COLO668 (cell line): ENCODE data around the gene HEPH.
"Not testable (repeated sequence)": the region's sequence is repeated elsewhere in the genome, so short reads cannot be mapped to it uniquely, and the experiment has no call there.

Experiments used
- DNase-seq: peaks from one replicate; lab custom pipeline; 2025; ENCODE audit not compliant: unreplicated experiment; lab: John Stamatoyannopoulos, UW

HEPH gene, protein sequence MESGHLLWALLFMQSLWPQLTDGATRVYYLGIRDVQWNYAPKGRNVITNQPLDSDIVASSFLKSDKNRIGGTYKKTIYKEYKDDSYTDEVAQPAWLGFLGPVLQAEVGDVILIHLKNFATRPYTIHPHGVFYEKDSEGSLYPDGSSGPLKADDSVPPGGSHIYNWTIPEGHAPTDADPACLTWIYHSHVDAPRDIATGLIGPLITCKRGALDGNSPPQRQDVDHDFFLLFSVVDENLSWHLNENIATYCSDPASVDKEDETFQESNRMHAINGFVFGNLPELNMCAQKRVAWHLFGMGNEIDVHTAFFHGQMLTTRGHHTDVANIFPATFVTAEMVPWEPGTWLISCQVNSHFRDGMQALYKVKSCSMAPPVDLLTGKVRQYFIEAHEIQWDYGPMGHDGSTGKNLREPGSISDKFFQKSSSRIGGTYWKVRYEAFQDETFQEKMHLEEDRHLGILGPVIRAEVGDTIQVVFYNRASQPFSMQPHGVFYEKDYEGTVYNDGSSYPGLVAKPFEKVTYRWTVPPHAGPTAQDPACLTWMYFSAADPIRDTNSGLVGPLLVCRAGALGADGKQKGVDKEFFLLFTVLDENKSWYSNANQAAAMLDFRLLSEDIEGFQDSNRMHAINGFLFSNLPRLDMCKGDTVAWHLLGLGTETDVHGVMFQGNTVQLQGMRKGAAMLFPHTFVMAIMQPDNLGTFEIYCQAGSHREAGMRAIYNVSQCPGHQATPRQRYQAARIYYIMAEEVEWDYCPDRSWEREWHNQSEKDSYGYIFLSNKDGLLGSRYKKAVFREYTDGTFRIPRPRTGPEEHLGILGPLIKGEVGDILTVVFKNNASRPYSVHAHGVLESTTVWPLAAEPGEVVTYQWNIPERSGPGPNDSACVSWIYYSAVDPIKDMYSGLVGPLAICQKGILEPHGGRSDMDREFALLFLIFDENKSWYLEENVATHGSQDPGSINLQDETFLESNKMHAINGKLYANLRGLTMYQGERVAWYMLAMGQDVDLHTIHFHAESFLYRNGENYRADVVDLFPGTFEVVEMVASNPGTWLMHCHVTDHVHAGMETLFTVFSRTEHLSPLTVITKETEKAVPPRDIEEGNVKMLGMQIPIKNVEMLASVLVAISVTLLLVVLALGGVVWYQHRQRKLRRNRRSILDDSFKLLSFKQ

DNA sequence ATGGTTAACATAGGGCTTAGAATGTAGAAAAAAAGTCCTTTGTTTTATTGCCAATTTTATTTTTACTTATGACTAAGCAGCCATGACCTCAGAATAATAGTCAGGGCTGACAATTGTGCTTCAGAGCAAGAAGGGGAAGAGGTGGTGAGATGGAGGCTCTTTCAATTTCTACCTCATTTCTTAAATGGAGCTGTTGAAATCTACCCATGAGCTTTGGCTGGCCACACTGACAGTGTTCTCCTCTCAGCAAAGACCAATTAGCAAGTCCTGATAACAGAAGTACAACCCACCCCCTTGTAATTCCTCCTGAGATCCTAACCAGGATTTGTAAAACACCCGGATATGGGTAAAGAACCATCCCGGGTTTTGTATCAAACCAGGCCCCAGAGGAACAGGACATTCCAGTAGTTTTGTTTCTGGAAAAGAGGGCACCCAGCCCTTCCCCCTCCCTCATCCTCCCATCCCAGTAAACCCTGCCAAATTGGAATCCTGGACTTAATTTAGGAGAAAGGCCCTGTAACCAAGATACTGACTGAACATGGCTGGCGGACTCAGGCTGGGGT, at the start of gene HEPH:
HEPH (plus strand) TSS at position 399 of the 563 bp plus-strand sequence. CDS start 6,324 bp downstream, outside the sequence.
- no peak for DNase-seq

DNA sequence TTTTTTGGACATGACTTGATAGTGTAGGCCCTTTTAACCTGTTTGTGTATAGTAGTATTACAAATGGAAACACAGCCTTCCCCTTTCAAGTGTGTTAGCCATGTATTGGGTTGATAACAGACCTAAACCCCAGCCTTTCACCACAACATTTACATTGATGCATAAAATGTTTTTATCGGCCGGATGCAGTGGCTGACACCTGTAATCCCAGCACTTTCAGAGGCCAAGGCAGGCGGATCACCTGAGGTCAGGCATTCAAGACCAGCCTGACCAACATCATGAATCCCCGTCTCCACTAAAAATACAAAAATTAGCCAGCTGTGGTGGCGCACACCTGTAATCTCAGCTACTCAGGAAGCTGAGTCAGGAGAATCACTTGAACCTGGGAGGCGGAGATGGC, 45.3 kb upstream of the HEPH start:
- DNase-seq = not testable (repeated sequence)

- DNase-seq = not testable (repeated sequence)
Measured at GRCh38 chrX:66121354-66121753, 42.7 kb upstream of the HEPH start.

DNA sequence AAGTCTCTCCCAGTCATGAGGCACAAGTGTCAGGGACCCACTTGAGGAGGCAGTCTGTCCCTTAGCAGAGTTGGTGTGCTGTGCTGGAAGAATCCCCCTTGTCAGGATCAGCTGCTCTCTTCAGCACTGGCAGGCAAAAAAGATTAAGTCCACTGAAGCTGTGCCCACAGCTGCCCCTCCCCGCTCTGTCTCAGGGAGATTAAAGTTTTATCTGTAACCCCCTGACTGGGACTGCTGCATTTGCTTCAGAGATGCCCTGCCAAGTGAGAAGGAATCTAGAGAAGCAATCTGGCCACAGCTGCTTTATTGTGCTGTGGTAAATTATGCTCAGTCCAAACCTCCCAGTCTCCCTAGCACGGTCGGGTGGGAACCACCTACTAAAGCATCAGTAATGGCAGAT, 37.4 kb upstream of the HEPH start:
- DNase-seq = no peak

DNA sequence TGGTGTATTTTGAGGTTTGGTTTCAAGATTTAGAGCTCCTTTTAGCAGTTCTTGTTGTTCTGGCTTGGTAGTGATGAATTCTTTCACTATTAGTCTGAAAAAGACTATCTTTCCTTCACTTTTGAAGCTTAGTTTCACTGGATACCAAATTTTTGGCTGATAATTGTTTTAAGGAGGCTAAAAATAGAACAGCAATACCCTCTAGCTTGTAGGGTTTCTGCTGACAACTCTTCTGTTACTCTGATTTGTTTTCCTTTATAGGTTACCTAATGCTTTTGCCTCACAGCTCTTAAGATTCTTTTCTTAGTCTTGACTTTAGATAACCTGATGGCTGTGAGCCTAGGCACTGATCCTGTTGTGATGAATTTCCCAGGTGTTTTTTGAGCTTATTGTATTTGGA, 33.6 kb upstream of the HEPH start:
- DNase-seq = no peak

- not testable (repeated sequence) for DNase-seq
Measured at GRCh38 chrX:66135284-66135683, 28.8 kb upstream of the HEPH start.

DNA sequence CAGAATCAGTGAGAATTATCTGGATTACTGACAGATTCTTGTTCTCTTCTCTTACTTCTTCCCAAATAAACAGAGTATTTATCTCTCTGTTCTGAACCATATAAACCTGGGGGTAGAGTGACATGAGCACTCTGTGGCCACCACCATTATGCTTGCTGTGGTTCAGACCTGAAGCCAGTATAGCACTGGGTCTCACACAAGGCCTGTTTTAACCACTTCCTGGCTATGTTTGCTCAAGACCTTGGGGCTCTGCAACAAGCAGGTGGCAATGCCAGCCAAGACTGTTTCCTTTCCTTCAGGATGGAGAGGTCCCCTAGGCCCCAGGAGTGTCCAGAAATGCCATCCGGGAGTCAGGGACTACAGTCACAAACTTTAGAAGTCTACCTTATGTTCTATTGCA, 21.7 kb upstream of the HEPH start:
- DNase-seq = no peak

DNA sequence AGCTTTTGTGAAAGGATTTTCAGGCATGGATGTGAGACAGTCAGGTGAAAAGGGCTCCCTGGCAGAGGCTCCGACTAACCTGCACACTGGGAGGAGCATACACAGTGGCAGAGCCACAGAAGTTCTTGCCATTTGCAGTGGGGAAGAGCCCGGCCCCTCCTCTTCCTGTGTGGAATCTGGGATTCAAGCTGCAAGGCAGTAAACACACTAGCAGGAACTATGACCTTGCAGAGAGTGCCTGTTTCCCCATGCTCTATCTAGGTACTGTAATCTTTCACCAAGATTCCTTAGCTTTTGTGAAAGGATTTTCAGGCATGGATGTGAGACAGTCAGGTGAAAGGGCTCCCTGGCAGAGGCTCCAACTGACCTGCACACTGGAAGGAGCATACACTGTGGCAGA, 19.8 kb upstream of the HEPH start:
- no peak for DNase-seq

DNA sequence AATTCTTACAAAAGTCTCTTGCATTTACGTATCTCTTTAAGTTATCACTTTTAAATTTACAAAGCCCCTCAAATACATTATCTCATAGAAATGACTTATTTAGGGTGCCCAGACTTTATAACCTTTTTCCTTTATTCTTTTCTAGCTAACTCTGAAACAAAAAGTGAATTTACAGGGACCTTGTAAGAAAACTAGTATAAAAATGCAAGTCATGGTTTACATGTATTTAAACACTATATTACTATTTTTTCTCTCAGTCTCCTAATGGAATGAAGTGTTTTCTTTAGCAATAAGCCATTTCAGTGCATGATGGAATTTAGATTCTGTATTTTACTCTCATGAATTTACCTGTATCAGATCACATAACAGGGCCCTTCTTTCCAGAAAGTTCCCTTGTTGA, 14.5 kb upstream of the HEPH start:
- DNase-seq = no peak

DNA sequence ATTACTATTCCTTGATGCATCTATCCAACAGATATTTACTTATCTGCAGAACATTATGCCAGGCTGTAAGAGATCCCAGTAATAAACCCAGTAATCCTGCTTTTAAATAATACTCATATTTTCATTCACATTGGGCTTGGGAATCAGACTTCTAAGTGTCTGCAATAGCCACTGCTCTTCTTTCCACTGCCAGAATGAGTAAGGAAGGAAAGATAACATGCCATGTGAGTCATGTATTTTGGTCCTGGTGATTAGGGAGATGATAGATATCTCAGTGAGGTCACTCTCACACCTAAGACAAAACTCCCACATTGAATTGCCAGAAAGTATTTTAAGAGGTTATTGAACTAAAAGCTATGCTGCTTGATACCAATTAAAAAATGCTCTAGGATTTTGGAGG, 13.9 kb upstream of the HEPH start:
- DNase-seq = no peak

DNA sequence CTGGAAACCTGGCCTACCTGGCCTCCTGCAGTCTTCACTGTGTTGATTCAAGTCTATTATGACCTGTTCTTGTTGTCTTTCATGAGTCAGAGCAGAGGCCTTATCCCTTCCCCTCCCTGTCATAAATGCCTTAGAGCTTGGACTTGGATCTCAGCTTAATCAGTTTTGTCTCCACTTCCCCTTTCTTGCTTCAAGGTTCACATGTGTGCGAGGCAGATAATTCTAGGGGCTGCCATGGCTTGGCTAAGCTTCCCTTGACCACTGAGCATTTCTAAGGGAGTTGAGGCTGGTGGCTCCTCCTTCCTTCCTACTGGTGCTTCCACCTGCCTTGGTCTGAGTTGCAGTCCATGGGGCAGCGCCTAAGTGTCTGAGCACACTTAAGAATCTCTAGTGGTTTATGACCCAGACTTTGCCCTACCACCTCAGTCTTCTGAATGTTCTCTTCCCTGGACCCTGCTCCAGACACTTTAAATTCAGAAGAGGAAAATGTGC, 1.7 kb upstream of the HEPH start:
- DNase-seq = no peak

DNA sequence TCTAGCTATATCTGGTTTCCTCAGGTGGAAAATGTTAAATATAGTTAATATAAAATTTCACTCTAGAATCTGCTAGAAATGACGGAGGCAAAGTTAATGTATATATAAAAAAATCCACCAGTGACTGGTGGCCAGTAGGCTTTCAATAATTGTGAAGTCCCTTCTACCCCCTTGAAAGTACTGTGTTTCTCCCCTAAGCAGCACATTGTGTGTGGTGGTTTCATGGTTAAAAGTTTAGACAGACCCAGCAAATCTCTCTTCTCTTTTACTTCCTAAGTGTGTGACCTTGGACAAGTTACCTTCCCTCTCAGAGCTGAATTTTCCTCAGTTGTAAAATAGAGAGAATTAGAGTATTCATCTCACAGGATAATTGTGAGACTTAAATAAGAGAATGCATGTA, 600 bp upstream of the HEPH start:
- no peak for DNase-seq

DNA sequence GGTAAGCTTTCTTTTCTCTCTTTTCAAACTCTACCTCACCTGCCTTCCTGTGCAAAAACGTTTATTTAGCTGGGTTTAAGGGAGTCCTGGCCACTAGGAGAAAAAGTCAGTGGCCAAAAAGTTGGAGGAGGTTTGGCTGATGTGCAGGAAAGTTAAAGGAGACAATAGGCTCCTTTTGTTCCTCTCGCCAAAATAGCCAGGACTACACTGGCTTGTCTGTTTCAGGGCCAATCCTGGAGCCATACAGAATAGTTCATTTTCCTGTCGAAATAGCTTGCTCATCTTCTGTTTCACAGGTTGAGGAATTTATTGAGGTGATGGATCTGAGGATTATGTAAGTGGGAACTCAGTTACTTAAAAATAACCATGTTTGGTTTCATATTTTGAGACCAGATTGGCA, 423 bp downstream of the HEPH start:
- DNase-seq = no peak

DNA sequence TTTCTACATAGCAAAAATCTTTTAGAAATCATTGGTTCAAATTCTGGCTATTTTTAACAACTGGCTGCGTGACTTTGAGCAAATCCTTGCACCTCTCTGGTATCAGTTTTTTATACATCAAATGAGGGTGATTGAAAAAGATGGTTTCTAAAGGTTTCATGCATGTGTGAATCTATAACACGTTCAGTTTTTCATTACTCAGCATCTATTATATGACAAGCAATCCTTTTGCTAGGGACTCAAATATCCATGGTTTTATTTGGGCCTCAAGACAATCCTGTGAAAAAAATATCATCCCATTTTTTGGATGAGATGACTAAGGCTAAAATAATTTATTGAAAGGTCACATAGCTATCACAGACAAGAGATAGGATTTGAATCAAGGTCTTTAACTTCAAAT, 884 bp downstream of the HEPH start:
- DNase-seq = no peak

- no peak for DNase-seq
Measured at GRCh38 chrX:66166671-66167070, 2.6 kb downstream of the HEPH start.

DNA sequence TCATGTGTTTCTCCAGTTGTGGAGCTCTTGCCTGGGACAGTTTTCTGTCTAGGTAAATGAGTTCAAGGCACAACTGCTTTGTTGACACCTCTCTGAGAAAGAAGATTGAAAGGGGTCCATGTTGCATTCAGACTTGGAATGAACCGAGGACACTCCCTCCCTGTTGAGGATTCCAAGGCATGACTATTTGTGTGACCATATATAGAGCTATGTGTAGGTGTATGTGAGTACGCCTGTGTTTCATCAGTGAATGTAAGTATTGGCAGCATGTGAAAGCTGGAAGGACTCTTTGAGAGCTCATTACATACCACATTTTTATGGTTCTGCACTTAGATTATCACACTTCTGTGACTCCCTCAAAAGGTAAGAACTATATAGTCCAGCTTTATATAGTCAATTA, 3.4 kb downstream of the HEPH start:
- no peak for DNase-seq

DNA sequence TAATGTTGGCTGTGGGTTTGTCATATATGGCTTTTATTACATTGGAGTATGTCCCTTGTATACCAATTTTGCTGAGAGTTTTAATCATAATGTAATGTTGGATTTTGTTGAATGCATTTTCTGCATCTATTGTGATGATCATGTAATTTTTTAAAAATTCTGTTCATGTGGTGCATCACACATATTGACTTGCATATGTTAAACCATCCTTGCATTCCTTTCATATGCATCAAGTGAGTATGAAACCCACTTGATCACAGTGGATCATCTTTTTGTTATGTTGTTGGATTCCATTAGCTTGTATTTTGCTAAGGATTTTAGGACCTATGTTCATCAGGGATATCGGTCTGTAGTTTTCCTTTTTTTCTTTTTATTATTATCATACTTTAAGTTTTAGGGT, 12.1 kb downstream of the HEPH start:
- no peak for DNase-seq

- DNase-seq = no peak
Measured at GRCh38 chrX:66191563-66191962, 27.5 kb downstream of the HEPH start.

GRCh38 chrX:66193821-66194220, 29.8 kb downstream of the HEPH start:
- DNase-seq = no peak

GRCh38 chrX:66200050-66200664, 36.1 kb downstream of the HEPH start:
- no peak for DNase-seq
